CD4-positive, alpha-beta T cell treated with Interleukin-6 at 100 ng/mL for 8 hours (primary cell): ENCODE results near the gene EEF2KMT.
"Not testable (repeated sequence)": the region's sequence is repeated elsewhere in the genome, so short reads cannot be mapped to it uniquely, and the experiment has no call there.

Experiments
- DNase-seq: peaks from one replicate; pipeline ENCODE4 v3.0.0-alpha.2; 2020; ENCODE audit warnings: mixed read lengths, low spot score

The EEF2KMT gene, protein sequence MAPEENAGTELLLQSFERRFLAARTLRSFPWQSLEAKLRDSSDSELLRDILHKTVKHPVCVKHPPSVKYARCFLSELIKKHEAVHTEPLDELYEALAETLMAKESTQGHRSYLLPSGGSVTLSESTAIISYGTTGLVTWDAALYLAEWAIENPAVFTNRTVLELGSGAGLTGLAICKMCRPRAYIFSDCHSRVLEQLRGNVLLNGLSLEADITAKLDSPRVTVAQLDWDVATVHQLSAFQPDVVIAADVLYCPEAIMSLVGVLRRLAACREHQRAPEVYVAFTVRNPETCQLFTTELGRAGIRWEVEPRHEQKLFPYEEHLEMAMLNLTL

DNA sequence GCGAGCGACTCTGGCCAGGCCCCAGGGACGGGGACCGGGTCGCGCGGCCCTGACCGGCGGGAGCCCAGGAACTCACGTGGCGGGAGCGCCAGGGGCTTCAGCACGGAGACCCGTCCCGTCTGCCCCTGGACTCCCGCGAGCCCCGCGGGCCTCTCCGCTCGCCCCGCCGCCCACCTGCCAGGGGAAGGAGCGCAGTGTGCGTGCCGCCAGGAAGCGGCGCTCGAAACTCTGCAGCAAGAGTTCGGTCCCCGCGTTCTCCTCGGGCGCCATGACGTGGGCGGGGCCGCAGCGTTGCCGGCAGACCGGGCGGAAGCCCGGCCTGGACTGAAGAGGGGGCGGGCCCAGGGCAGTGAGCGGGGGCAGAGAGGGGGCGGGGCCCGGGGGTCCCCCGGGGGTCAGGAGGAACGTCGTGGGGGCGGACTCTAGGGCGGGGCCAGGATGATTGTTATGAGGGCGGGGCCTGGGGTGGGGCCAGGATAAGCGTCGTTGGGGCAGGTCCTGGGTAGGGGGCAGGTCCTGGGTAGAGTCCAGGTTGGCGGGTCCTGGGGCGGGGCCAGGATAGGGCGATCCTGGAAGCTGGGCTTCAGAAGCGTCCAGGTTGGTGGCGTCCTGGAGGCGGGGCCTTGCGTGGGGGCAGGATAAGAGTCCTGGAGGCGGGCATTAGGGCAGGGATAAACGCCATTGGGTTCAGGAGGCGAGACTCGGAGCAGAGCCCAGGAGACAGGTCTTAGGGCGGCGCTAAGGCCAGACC lies at the start of gene EEF2KMT:
Gene EEF2KMT (minus strand): TSS at position 326 of the 751 bp plus-strand sequence. CDS start 56 bp downstream, at position 270.
- peak; percentile 96 for DNase-seq

GRCh38 chr16:5144621-5144956 lies 47.0 kb upstream of the EEF2KMT start:
- not testable (repeated sequence) for DNase-seq

- no peak for DNase-seq
These were observed 46.4 kb upstream of the EEF2KMT start for GRCh38 chr16:5143761-5144620.

GRCh38 chr16:5140151-5140550 lies 42.6 kb upstream of the EEF2KMT start:
- DNase-seq, result not testable (repeated sequence)

- not testable (repeated sequence) for DNase-seq
These were observed 37.3 kb upstream of the EEF2KMT start for GRCh38 chr16:5134739-5135452.

GRCh38 chr16:5132915-5133600 lies 35.5 kb upstream of the EEF2KMT start:
- not testable (repeated sequence) for DNase-seq

GRCh38 chr16:5131467-5132004 lies 33.9 kb upstream of the EEF2KMT start:
- DNase-seq, result not testable (repeated sequence)

- peak; percentile 39 for DNase-seq
These were observed 19.9 kb upstream of the EEF2KMT start for GRCh38 chr16:5117300-5118087.

- not testable (repeated sequence) for DNase-seq
These were observed 19.2 kb upstream of the EEF2KMT start for GRCh38 chr16:5116780-5117295.

GRCh38 chr16:5110933-5111332 lies 13.3 kb upstream of the EEF2KMT start:
- not testable (repeated sequence) for DNase-seq

DNA sequence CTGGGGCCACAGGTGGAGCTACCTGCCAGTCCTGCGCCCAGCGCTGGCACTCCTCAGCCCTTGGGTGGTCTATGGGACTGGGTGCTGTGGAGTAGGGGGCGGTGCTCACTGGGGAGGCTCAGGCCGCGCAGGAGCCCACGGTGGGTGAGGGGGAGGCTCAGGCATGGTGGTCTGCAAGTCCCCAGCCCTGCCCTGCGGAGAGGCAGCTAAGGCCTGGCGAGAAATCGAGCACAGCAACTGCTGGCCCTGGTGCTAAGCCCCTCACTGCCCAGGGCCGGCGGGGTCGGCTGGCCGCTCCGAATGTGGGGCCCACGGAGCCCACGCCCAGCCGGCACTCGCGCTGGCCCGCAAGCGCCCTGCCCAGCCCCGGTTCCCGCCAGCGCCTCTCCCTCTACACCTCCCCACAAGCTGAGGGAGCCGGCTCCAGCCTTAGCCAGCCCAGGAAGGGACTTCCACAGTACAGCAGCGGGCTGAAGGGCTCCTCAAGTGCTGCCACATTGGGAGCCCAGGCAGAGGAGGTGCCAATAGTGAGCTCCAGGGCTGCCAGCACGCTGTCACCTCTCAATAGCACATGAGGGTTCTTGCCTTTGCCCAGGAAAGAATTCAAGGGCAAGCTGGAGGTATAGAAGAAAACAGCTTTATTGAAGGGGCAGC lies 11.0 kb upstream of the EEF2KMT start:
- no peak for DNase-seq

GRCh38 chr16:5105039-5105438 lies 7.4 kb upstream of the EEF2KMT start:
- not testable (repeated sequence) for DNase-seq

DNA sequence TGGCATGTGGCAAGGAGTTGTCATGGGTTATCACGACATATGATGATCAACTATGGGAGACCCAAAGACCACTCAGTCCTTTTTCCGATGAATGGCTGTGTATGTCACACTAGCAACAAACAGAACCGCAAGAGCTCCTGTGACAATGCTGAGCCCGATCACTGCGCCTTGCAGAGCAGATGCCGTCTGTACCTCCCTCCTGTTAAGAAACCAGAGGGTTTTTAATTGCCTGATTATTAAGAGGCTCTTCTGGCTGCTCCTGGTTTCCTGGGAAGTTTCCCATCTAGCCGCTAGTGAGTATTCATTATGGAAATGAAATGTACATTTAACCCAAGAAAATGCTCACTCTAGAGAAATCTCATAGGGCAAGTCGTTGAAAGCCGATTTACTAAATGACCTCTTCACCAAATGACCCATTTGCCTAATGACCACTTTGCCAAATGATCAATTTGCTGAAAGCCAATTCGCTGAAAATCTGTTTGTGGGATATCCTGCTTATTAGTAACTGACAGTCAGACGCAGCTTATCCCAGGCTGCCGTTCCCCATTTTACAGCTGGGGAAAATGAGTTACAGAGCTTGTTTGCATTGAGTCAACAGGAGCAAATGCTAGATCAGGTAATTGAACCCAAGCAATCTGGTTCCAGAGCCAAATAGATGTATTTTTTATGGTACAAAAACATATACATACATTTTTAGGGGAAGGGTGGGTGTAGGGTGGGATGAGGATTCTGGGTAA lies 5.9 kb upstream of the EEF2KMT start:
- DNase-seq, result not testable (repeated sequence)

DNA sequence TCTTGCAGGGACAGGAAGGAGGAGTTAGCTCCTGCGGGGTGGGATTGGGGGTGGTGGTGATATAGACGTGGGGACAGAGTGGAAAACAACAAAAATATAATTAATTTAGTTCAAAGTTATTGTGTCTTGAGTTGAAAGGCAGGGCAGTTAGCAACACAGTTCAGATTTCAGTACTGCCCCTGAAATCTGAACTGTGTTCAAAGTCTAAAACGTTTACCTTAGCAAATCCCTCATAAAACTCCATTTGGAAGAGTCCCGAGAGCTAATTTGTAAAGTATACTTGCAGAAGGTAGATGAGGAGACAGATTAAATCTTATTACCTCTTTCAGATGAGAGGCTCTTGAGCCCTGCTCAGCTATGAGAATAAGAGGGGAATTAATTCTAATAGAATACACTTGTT lies 1.6 kb upstream of the EEF2KMT start:
- not testable (repeated sequence) for DNase-seq

DNA sequence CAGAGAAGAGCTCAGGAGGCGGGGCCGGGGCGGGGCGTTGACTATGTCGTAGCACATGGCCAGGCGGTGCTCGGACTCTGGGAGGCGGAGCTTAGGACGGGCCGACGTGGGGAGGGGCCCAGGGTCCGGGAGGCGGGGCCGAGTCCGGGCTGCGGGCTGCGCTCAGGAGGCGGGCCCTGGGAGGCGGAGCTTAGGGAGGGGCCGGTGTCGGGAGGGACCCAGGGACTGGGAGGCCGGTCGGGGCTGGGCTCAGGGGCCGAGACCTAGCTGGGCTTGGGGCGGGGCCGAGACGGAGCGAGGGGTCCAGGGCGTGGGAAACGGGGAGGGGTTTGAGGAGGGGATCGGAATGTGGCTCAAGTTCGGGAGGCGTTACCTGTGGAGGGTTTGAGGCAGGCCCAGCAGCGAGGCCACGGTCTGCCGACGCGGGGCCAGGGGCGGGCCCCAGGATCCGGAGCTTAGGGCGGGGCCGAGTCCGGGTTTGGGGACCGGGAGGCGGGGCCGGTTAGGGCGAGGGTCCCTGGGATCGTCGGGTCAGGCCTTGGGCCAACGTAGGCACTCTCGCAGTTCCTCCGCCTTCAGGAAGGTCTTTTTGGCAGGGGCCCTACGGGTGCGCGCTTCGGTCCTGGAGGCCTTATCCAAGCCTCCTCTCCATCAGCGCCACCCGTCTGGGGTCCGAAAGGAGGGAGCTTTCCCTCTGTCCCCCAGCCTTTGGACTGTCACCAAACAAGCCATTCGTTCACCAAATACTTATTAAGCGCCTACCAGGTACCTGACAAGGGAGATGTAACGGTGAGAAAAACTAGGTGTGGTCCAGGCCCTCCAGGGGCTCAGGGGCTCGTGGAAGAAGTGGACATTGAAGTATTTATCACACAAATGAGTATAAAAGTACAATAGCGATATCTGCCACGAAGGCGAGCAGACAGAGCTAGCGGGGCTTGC lies 895 bp upstream of the EEF2KMT start:
- peak; percentile 68 for DNase-seq

DNA sequence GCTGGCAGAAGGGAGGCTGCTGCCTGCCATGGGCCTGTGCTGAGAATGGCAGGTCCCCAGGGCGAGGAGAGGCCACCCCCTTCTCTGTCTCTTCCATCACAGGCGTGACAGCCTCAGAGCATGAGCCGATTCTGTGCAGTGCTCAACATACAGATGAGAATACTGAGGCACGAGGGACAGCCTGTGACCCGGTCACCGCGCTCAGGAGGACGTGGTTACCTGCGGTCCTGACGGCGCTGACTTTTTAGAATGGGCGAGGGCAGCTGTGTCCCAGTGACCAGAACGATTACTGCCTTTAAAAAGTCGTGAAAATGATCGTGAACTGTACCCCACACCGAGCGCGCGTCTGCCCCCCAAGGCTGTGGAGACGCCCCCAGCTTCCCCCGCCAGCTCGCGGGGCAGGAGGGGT lies 530 bp downstream of the EEF2KMT start:
- DNase-seq, result not testable (repeated sequence)

DNA sequence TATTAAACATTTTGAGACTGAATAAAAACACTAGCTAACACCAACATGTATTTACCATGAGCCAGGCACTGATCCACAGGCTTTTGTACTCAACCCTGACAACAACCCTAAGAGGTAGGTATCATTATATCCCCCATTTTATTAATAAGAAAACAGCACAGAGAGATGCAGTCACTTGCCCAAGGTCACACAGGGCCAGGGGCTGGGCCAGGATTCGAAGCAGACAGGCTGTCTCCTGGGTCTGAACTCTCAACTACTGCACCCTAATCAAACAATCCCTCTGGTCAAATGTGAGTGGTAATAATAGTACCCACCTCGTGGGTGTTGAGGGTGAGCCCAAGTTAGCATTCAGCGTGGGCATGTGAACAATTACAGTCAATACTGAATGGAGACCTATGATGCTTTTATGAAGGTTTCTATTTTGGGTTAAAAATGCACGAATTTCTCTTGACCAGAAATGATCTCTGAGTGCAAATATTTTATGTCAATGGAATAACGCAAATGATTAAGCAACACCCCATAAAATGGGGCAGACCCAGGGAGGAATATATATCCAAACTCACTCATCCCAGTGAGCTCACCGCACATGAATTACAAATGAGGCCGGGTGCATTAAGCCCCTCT lies 1.0 kb downstream of the EEF2KMT start:
- not testable (repeated sequence) for DNase-seq
